Activated T-helper 1 cell treated with anti-CD3 and anti-CD28 coated beads, Interleukin-2, amount 50 U/mL, for 16 hours (primary cell): Measurements from ENCODE around the gene MLST8.

Experiments
- DNase-seq, 2 donors: peaks; one replicate each; pipeline ENCODE4 v3.0.0-alpha.2; 2020; ENCODE audit warnings: low read depth in 1 of 2, low spot score in 1 of 2

Gene MLST8

DNA sequence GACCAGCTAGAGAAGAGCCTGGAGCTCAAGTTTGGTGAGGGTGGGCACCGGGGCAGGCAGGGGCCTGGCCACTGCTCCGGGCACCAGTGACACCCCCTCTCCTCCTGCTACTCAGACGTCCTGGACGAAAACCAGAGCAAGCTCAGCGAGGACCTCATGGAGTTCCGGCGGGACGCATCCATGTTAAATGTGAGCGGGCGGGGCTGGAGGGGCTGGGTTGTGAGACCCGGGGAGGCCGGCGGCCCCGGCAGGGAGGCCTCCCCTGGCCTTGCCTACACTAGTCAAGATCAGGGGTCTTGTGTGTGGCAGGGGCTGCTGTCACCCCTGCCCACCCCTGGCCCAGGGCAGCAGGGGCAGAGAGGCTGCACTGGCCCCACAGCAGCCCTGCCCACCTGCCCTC lies 31.9 kb upstream of the MLST8 start:
- no peak for DNase-seq

DNA sequence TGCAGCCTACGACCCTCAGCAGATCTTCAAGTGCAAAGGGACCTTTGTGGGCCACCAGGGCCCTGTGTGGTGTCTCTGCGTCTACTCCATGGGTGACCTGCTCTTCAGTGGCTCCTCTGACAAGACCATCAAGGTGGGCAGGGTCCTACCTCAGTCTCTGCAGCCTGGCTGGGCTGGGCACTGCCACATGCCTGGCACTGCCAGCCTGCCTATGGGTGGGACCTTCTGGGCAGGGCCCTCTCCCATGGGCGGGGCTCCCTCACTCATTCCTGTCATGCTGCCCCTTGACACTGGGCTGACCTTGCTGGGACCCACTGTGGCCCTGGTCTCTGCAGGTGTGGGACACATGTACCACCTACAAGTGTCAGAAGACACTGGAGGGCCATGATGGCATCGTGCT lies 31.3 kb upstream of the MLST8 start:
- no peak for DNase-seq

DNA sequence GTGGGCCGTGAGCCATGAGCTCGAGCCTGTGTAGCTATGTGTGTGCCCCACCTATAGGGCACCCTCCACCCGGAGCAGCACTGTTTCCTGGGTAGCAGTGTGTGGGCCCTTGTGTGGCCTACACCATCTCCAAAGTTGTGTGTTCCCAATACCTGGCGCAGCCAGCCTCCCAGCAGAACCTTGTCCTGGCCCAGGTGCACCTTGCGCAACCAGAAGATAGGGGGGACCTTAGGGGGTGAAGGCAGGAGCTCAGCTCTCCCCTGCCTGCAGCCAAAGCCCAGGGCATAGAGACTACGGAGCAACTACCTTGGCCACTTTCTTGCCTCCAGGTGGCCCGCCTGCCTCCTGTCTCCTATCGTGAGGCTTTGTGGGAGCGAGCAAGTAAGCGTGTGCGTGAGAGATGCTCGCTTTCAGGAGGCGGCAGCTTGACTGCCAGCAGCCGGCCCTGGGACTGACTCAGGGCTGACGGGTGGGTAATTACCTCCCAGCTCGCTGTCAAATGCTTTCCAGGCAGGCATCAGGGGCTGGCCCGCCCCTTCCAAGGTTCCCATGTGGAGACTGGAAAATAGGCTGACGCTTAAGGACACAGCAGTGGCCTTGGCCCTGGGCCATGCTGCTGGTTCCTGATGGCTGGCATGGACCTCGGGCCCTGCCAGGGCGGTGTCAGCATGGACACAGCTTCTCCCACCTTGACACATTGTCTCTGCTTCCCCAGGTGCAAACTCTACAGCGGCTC lies 30.7 kb upstream of the MLST8 start:
- no peak for DNase-seq

DNA sequence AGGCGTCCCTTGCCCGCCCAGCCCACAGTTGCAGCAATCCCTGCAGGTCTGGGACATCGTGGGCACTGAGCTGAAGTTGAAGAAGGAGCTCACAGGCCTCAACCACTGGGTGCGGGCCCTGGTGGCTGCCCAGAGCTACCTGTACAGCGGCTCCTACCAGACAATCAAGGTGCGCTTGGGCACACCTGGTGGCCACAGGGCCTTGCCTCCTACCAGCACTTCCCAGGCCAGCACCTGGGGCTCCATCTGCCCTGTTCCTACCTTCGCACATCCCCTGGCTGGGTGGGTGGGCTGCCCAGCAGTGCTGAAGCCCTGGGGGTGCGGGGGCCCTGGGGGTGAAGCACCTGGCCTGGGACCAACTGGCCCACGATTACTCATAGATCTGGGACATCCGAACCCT lies 29.8 kb upstream of the MLST8 start:
- DNase-seq = no peak

DNA sequence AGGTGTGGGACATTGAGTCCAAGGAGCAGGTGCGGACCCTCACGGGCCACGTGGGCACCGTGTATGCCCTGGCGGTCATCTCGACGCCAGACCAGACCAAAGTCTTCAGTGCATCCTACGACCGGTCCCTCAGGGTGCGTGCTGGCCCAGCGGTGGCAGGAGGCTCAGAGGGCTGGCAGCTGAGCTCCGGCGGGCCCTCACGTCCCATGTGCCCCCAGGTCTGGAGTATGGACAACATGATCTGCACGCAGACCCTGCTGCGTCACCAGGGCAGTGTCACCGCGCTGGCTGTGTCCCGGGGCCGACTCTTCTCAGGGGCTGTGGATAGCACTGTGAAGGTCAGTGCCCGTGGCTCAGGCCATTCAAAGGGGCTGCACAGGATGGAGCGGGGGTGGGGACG lies 29.2 kb upstream of the MLST8 start:
- no peak for DNase-seq

DNA sequence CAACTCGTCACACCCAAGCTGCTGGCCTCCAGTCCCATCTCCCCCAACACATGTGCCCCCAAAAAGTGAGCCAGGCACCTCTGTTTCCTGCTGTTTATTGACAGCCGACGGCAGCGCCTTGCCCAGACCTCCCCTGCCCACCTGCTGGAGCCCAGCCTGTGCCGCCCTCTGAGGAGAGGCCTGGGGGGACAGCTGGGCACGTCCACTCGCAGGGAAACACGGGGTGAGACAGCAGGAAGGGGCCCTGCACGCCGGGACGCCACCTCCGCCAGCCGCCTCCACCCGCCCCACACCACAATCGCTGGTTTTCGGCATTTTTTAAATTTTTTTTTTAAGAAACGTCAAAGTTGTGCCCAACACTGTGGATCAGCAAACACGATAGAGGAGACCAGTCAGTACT lies 28.2 kb upstream of the MLST8 start:
- DNase-seq = no peak

DNA sequence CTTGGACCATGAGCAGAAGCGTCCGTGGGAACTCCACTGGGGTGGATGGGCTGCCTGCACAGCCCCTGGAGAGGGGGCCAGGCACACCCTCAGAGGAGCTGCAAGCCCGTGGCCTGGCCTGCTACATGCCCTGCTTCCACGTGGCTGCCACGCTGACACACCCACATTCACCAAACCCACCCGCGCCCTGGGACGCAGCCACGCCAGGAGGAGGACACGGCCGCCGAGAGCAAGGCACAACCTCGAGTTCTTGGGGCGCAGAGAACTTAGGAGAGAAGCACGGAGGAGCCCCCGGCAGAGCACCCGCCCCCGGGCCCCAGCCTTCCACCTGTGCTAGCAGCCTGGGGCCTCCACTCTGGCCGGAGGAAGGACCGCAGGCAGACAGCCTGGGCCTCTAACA lies 27.7 kb upstream of the MLST8 start:
- no peak for DNase-seq

DNA sequence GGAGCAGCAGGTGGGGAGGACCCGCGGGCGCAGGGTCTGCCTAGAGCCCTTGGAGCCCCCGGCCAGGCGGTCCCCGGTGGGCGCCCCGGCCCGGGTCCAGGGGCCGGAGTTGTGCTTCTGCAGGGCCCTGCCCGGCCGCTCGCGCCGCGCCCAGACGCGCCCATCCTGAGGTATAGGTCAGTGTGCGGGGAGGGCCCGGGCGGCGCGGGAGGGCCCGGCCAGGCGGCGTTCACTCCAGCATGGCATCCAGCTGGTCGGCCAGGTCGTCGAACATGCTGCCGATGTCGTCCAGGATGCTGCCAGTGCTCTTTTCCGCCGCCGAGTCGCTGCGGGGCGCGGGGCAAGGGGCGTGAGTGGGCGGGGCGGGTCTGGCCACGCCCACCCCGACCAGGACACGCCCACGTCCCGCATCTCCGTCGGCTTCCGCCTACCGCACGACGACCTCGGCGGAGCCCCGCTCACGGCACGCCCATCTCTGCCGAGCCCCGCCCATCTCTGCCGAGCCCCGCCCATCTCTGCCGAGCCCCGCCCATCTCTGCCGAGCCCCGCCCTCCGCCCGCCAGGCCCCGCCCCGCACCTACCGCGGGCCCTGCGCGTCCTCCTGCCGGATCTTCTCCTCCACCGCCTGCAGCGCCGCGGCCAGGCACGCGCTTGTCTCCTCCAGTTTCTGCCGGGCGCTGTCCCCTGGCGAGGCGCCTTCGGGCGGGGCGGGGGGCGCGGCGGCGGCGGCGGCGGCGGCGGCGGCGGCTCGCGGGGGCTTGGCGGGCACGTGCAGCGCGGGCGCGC lies 26.7 kb upstream of the MLST8 start:
- DNase-seq = peak in 1 of 2 donors; percentile 19

DNA sequence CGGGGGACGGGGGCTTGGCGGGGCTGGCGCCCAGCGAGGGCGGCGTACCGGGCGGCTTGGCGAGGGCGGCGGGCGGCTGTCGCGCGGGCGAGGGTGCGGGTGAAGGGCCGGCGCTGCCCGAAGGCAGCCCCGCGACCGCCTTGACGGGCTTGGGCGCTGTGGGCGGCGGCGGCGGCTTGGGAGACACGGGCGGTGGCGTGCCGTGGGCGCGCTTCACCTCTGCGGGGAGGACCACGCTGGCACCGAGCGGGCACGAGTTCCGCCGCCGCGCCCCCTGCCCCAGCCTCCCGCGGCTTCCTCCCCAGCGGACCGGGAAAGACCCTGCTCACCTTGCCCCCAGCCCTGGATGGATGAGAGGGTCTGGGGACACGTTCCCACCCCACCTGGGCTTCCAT lies 26.1 kb upstream of the MLST8 start:
- DNase-seq = no peak

DNA sequence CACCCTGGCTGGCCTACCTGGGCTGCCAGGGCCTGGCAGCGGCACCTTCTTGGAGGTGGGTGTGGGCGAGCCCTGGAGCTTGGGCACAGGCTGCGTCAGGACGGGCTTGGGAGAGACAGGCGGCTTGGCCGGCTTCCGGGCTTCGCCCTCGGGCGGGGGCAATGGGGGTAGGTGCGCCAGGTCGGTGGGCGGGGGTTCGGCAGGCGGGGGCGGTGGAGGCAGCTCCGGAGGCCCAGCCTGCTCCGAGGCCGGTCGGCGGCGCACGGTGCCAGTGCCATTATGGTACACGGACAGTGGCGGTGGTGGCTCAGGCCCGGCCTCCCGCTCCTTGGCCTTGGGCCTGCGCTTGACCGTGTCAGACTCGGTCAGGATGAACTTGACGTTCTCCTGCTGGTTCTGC lies 25.7 kb upstream of the MLST8 start:
- DNase-seq = no peak

DNA sequence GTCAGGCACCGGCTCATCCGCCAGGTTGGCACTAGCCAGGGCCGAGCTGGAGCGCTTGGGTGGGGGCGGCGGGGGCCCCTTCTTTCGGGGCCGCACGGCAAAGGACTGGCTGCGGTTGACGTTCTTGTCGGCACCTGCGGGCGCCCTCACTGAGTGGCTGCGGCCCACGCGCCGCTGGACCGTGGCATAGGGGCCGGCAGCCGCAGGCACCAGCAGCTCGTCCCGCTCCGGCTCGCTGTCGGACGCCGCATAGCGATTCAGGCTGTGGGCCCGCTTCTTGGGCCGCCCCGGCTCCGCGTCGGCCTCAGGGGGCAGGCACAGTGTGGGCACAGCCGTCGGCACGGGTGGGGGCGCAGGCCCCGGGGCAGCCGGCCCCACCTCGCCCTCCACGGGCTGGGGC lies 24.8 kb upstream of the MLST8 start:
- no peak for DNase-seq

DNA sequence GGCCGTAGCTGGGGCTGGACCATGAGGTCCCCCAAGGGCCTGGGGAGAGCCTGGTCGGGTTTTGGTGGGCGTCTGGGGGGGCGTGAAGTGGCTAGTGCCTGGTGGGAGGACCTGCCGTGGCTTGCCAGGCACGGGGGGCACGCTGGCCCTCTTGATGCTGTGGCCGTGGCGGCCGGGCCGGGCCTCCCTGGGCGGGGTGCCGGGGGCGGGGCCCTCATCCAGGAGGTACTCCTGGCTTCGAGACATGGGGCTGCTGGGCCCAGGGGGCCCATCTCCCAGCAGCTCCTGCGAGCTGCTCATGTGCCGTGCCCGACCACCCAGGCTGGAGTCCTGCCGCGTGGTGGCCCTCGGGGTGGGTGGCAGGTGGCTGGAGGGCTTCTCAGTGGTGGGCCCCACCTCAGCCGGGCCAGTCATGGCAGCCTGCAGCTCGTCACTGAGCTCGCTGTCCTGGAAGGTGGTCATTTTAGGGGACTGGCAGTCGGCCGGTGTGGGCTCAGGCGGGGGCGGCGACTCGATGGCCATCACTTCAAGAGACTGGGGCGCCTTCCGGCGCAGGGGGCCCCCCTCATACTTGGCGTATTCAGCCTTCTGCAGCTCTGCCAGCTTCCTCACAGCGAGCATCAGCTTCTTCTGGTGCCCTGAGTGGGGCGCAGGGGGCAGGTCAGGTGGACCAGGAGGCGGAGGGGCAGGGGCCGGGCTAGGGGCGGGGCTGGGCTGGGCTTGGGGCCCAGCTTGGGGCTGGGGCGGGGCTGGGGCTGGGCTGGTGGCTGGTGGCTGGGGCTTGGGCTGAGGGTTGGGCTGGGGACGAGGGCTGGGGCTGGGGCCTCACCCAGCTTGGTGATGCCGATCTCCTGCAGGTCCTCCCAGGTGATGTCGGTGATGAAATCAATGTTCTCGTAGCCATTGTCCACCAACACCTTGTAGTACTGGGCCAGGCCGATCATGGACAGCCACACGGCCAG lies 24.0 kb upstream of the MLST8 start:
- DNase-seq = no peak

DNA sequence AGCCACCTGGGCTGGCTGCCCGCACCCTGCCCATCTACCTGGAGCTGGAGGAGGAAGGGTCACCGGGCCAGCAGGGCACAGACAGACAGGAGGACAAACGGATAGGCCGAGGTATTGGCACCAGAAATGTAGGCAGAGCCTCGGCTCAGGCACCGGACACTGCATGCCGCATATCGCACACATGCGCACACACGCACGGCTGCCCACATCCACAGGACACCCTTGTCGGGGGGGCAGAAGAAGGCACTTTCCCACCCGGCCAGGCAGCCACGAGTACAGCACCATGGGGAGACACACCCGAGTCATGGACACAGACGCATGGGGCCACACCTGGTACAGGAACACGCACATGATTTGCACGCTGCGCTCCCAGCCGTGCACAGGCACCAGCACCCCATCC lies 23.3 kb upstream of the MLST8 start:
- DNase-seq = no peak

DNA sequence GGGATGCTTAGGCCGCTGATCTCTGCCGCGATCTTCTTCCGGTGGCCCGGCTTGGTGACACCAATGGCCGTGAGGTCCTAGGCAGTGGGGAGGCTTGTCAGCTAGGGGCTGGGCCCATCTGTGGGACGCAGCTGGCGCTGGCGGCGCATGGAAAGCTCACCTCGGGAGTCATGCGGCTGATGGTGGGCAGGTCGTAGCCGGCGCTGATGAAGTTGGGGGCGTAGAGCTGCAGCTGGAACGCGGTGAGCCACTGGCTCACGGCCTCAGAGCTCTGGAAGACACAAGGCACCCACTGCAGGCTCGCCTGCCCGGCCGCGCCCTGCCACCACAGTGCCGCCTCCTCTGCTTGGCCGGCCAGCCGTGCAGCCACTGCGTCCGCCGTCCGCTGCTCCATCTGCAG lies 21.6 kb upstream of the MLST8 start:
- no peak for DNase-seq

DNA sequence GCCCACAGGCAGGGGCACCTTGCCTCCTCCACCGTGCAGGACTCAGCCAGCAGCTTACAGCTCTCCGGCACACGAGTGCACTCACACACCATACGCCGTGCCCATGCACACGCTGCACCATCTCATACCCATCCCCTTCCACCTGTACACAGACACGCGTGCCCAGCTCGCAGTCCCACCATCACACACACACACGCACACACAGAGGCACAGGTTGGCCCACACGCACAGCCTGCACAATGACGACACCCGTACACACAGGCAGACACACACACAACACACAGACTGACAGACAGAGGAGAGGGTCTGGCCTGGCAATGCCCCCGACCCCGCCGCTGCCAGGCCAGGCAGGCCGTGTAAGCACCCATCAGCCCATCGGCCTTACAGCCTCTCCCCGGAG lies 20.9 kb upstream of the MLST8 start:
- no peak for DNase-seq

DNA sequence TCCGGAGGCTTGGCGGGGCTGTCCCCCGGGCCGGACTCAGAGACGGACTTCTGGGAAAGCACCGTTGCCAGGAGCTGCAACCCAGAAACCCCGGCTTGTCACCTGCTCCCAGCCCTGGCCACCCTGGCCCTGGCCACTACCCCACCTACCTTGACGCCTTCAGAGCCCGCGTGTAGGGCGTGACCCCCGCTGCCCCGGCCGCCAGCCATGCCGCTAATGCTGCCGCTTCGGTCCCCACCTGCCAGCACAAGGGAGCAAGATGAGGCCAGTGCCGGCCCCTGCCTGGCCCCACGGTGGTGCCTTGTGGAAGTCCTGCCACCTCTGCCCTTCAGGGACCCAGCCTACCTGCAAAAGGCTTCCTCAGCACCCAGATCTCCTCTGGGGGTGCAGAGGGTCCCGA lies 20.3 kb upstream of the MLST8 start:
- DNase-seq = no peak

DNA sequence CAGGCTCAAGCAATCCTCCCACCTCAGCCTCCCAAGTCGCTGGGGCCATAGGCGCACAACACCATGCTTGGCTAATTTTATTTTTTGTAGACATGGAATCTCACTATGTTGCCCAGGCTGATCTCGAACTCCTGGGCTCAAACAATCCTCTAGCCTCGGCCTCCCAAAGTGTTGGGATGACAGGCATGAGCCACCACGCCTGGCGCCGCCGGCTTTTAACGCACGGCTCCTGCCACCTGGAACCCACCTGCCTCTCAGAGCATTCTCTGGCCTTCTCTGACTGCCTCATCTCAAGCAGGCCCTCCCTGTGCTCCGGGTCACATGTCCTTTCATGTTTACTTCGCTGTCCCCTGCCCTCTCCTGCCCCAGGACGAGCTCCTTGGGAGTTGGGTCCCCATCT lies 19.2 kb upstream of the MLST8 start:
- DNase-seq = no peak

DNA sequence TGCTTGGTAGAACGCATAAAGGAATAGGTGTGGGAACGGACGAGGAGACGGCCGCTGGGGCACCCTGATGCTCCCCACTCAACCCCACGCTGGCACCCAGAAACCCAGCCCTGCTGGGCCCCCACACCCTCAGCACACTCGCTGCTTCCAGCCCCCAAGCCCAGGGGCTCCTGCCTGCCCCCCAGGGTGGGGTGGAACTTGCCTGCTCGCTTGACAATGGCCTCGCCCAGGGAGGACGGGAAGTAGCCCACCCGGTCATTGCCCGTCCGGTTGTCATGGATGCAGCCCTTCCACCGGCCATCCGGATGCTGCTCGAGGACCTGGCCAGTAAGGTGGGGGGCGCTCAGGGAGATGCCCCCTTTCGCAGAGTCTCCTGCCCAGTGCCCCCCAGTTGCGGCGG lies 18.7 kb upstream of the MLST8 start:
- DNase-seq = no peak

DNA sequence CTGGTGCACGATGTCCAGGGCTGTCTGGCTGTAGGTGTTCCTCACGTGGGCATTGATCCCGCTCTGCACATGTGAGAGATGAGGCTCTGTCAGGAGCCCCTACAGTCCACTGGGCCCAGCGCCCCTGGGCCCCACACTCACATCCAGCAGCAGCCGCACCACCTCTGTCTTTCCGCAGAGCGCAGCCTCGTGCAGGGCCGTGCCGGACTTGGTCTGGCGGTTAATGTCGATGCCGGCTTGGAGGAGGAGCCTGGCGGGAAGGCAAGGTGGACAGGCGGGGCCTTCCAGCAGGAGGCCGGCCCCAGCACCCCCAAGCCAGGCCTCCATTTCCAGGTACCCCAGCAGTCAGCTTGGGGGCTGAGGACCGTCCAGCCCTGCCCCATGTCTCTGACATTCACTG lies 18.0 kb upstream of the MLST8 start:
- no peak for DNase-seq

DNA sequence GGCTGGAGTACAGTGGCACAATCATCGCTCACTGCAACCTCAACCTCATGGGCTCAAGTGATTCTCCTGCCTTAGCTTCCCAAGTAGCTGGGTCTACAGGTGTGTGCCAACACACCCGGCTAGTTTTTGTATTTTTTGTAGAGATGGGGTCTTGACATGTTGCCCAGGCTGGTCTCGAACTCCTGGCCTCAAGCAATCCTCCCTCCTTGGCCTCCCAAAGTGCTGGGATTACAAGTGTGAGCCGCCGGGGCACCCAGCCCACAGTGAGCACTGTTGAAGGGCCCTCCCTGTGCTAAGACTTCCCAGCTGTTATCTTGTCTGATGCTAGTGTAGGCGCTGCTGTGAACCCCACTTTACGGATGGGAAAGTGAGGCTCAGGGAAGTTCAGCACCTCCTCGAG lies 16.9 kb upstream of the MLST8 start:
- DNase-seq = no peak

DNA sequence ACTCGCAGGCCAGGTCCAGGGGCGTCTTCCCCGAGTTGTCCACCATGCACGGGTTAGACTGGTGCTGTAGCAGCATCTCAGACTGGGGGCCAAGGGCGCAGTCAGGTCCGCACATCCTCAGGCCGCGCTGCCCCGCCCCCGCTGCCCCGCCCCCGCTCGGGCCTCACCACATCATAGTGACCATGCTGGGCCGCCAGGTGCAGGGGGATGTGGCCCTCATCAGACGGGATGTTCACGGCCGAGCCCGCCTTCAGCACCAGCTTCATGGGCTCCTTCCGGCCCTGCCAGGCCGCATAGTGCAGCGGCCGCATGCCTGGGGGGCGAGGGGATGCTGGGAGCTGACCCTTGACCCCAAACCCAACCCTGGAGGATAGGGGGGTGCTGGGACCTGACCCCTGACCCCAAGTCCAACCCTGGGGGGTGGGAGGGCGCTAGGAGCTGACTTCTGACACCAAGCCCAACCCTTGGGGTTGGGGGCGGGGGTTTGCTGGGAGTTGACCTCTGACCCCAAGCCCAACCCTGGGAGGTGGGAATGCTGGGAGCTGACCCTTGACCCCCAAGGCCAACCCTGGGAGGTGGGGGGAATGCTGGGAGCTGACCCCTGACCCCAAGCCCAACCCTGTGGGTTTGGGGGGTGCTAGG lies 15.9 kb upstream of the MLST8 start:
- DNase-seq = no peak
